Inferior parietal cortex (tissue), 1 donor: Measurements from ENCODE around the gene GRIN2B.

Experiments
- DNase-seq: peaks from one replicate; pipeline ENCODE4 v3.0.0-alpha.2; 2016; ENCODE audit errors: extremely low spot score

The GRIN2B gene

DNA sequence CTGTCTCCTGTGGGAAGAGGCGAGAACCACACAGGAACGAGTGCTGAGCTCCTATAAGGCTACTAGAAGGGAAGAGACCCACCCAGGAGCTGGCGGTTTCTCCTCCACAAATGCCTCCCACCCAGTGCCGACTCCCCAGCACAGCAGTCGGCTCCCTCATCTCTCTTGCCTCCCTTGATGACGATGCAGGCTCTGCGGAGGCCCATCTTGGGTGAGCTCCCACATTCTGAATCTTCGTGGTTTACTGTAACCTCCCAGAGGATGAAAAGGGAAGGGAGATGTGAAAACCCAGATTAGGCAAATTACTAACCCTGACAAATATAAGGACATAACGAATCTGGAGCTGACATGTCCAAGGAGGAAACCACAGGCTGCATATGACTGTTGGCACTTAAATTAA, 23.8 kb downstream of the GRIN2B start:
- no peak for DNase-seq

DNA sequence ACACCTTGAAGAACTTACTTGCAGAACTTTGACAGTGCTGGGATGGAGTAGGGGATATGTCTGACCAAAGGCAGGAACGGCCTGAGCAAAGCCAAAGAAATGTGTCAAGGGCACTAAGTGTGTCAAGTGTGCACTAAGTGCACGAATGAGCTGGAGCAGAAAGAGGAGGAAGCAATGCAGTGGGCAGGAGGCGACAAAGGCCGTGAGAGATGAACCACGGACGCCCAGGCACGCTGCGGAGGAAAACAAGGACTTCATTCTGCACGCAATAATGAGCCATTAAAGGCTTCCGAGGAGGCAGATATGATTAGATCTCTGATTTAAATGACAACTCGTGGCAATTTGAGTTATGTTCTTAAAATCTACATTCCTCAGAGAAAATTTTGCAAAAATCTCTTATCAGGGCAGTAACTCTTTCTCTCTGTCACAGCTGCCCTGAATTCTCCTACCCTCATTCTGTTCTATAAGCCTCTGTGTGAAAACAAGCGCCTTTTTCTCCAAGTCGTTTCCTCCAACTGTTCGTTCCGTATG, 25.3 kb downstream of the GRIN2B start:
- DNase-seq, result no peak

DNA sequence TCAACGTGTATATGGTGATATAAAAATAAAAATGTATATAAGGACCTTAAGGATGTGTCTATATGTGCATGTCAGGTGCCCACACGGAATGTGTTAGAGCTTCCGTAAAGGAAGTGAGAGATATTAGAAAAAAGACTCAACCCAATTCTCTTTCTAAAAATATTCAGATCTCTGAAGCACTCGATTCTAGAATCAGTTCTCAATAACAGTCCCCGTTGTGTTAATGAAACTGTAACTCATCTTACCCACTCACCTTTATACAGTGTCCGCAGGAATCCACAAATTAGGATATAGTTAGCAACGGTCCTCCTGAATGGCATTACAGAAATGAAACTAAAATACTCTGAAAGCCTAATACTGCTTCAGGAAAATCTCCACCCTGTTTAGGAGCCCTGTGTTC, 29.3 kb downstream of the GRIN2B start:
- no peak for DNase-seq

DNA sequence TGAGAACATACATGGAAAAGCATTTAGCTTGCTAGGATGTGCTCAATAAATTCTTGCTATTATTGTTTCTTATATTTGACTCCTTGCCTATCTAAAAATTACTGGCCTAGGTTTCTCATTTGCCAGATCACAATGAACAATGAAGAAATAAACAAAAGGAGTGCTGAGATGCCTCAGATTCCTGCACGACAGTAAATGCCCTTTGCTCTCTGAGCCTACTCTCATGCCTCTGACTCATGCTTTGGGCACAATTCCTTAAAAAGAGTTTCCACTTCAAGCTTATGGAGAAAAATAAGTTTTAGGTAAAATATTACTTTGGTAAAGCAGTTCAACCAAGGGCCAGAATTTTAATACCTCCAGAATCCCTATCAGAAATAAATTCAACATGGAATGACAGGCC, 30.9 kb downstream of the GRIN2B start:
- no peak for DNase-seq

DNA sequence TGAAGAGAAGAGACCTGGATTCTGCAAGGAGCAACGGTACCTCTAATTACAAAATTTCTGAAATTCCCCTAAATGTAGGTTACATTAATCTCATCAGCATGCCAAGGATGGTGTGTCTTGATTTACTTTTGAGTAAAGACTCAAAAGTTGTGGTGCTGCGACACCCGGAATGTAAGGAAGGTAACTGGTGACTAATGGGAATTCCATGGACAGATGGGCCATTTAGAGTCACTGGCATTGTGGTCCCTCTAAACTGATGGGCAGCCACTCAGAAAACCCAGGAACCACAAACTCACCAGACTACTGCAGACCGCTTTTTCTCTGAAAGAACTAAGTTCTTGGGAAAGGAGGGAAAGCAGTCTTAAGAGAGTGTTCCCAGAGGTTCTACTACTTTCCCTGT, 32.8 kb downstream of the GRIN2B start:
- no peak for DNase-seq

DNA sequence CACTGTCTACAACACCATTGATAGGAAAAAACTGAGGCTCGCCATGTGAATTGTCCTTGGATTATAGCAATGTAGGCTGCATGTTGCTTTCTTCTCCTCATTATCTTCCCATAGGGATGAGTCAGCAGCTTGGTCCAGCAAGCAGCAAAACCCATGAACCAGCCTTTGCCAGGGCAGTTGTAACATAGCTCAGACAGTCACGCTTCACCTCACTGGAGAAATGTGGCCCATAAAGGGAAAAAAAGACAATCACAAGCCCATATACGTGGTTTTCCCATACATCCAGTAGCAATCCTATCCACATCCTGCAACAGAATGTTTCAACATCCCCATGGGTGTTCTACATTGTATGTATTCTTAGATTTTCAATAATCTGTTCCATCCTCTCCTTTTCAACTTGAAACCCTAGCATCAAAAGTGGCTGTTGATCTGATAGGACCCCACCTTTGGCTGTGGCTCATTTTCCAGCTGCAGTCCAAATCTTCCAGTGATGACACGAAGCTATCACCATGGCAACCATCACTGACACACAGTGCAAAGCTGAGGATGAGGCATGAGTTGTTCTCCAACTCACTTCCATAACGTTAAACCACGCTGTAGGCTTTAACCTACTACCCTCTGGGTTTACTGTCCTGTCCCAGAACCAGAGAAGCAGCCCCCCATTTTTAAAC, 34.0 kb downstream of the GRIN2B start:
- no peak for DNase-seq

DNA sequence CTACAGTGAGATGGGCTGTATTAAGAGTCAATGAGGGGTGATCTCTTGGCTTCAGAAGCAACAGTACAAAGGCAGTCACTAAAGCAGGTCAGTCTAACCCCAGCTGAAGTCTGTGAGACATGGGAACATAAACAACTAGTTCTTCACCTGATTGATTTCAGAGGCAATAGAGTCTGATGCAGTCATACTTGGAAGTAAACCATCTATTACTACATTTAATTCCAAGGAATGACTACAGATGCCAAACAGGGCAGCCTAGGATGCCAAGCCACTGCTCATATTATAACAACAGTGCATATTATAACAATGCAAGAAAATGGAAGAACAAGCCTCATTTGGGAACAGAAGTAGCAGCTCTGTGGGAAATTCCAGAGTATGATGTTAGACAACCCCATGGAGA, 35.8 kb downstream of the GRIN2B start:
- no peak for DNase-seq

DNA sequence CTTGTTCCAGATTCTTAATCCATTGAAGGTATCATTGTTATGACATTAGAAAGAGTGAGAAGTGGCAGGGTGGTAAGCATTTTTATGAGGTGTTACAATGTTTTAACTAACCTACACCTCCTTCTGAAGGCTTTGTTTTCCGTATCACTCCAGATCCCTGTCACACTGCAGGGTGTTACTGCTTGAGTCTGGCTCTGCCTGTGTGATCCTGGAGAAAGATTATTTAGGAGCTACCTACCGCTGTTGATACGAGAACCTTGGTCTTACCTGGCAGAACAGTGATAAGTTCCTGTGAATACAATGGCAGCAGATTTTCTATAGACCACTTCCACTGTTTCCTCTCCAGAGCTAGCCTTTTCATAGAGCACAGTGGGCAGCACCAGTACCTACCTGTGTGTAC, 36.2 kb downstream of the GRIN2B start:
- DNase-seq, result no peak

DNA sequence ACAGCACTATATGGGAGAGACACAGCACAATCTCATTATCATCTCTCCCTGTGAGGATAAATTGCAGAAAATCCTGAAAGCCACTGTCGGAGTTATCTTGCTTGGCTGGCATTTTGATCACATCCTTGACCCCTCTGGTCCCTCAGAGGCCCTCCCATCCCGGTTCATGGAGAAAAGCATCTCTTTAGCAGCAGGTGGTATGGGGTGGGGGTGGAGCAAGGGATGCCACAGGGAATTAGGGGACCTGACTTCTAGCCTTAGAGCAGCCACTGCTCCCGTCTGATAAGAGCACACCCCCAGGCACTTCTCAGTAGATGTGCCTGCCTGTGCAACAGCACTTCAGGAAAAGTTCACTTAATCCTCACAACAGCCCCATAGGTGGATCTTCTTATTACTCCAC, 38.6 kb downstream of the GRIN2B start:
- no peak for DNase-seq

DNA sequence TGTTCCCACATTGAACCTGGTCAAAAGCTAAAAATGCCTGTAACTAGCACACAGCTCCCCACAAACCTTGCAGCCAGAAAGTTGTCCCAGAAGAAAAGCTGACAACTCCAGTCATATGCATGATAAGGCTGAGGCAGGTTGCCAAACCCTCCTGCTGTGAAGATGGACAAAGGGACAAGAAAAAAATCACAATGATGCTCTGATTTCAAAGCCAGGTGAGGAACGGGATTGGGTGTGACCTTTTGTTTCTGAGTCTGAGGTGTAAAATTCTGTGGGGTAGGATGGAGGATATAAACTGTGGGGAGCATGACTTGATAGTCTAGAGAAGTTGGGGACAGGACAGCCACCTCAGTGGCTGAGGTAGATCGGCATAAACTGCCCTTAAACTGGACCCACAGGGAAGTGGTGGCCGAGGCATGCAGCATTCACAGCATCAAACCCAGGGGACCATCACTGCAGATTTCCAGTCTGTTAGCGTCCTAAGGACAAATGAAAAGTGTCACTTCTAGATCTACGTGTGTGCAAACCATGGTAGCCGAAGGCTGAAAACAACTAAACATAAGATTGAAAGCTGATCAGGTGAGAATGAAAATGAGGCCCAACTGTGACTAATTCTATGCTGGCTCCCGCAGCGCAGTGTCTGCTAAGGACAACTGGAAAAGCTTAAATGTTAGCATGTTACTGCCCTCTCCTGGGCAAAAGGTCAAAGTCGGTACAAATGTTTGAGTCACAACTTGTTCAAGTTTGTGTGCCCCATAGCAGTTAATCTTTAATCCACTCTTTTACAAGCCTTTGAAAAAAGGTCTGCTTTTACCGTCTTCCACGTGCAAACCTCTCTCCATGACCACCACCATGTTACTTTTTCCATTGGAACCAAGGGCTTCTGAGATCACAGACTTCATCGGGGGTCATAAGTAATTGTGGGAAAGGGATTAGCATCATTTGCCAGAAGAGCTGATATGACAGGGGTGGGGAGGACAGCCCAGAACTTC, 39.8 kb downstream of the GRIN2B start:
- no peak for DNase-seq

DNA sequence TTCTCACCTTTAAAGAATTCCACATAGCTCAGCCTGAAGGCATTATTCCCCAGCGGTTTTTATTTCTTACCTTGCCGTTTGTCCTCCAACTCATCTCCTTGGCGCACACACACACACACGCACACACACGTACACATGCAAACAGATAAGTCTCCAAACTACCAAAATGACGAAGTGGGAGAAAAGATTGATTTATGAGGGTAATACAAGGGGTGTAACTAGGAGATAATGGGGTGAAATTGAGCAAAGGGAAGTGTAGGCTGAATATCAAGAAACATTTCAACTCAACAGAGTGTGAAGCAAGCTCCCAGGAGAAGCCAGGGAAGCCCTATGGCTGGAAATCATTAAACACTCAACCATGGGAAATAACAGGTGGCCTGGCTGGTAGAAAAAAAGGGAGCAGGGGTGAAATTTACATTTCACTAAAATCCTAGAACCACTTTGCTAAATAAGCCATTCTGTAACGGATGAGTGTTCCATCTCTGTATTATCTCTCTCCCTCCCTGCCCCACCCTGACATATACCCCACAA, 41.0 kb downstream of the GRIN2B start:
- DNase-seq, result no peak

DNA sequence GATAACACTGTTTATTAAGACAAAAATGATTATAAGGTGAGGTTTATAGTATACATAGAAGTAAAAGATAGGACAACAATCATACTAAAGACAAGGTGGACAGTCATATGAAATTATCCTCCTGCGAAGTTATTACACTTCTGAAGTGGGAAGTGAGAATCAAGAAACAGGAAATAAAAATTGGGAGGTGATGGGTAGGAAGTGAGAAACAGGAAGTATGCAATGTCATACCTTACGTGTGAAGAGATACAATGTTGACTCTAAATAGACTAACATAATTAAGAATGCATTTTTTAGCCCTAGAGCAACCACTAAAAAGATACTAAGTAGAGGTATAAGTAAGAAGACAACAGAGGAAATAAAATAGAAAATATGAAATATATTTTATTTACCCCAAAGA, 43.7 kb downstream of the GRIN2B start:
- DNase-seq, result no peak

DNA sequence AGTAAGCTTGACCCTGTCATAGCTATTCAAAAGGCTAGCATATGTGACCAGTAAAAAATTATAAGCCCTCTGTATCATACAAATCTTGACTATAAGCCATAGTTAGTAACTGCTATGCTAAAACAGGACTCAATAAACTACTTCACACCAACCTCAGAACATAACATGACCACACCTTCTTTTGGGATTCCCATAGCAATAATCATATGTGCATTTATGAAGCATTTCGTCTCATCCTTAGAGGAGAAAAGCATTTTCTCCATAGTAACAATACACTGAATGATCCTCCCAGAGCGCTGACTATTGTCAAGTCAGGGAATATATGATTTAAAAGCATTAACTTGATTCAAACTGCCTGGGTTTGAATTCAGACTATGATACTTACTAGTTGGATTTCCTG, 46.2 kb downstream of the GRIN2B start:
- no peak for DNase-seq
